Left cardiac atrium (tissue), 4 donors: ENCODE results near the gene KRTCAP2. TPM values are rescaled to one million over a fixed set of nuclear protein-coding genes. Genes with fewer than 3 reads are reported as not detected.
"Not testable (repeated sequence)": the region's sequence is repeated elsewhere in the genome, so short reads cannot be mapped to it uniquely, and the experiment has no call there.

Source experiments
- ATAC-seq, 2 donors: fragments of 200-7000 bp; cut with Tn5 transposase; one replicate each; pipeline ENCODE4 v1.9.1; 2020; ENCODE audit warnings: mild to moderate bottlenecking in 2 of 2, moderate library complexity in 2 of 2
- DNase-seq: peaks from one replicate; pipeline ENCODE4 v3.0.0-alpha.2; 2020
- intact Hi-C, 2 donors: fragments of 100-400 bp; cut with DNase I; formaldehyde crosslinking; loops; one replicate each; pipeline versions ENCODE4 v1.14.1 to v1.15.1; 2022 to 2023
- total RNA-seq, 2 donors: library from RNA; stranded (reverse); fragmentation: NEBNext Ultra II Directional; extraction: Animal tissue kit (Norgen Biotek cat#: 25700); gene quantifications; one replicate each; pipeline ENCODE4 v1.2.1, GENCODE V29; 2021
- donor health status: DM: no; HTN: yes; CAD: no.
- donor health status: DM: no; HTN: yes; CAD: no; lungs with severe emphysema.
- donor health status: DM: yes; HTN: yes; CAD: no.
- donor health status: Dilated cardiomyopathy.

Gene KRTCAP2
- total RNA-seq, 2 donors from 2014 or later, result 143 to 156 TPM

- intact Hi-C loops, result no loop called here
- DNase-seq (peak; percentile 55), ATAC-seq (no peak)
Measured at GRCh38 chr1:155174324-155175280, 1.5 kb upstream of the KRTCAP2 start.

DNA sequence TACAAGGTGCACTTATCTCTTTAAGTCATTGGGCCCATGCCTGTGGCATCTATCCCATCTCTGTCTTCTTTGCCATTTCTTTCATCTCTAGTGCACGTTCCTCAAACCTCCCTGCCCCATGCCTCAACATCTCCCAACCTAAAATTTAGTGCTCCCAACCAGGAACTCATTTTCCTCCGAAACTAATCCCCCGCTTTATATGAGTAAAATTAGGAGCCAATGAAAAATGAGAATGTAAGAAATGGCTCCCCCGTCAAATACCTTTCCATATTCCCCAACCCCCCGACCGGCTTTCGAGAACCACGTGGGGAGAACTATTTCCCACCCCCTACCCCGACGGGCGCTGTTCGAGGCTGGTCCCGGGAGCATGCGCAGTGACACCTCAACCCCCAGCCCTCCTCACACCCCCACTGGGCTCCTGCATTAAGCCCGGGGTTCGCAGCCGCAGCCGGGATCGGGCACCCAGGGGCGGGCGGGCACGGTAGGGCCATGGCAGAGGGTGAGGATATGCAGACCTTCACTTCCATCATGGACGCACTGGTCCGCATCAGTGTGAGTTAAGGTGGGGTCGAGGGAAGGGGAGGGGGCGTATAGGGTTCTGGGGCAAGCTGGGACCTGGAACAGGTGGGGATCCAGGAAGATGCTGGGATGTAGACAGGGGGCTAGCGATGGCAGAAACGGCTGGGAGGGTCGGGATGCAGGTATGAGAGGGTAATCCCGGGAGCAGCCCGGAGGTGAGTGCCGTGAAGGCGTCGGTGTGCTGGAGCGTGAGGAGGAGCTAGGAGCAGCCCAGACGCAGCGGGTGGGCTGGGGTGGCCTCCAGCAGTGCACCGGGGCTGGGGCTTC lies 597 bp upstream of the KRTCAP2 start, which contains the start of gene TRIM46:
TRIM46 (plus strand) TSS at position 372 of the 846 bp plus-strand sequence; CDS start at position 490, 118 bp downstream.
- peak in 1 of 2 donors; percentile 5 for ATAC-seq
- no peak for DNase-seq
- intact Hi-C loops, result no loop called here

- intact Hi-C loops, result no loop called here
- ATAC-seq (peak in 1 of 2 donors; percentile 30), DNase-seq (no peak)
Measured at GRCh38 chr1:155171836-155172731, 1.0 kb downstream of the KRTCAP2 start.

- DNase-seq, result no peak
- ATAC-seq, result no peak
- intact Hi-C loops, result no loop called here
Measured at GRCh38 chr1:155170806-155171205, 2.3 kb downstream of the KRTCAP2 start.

DNA sequence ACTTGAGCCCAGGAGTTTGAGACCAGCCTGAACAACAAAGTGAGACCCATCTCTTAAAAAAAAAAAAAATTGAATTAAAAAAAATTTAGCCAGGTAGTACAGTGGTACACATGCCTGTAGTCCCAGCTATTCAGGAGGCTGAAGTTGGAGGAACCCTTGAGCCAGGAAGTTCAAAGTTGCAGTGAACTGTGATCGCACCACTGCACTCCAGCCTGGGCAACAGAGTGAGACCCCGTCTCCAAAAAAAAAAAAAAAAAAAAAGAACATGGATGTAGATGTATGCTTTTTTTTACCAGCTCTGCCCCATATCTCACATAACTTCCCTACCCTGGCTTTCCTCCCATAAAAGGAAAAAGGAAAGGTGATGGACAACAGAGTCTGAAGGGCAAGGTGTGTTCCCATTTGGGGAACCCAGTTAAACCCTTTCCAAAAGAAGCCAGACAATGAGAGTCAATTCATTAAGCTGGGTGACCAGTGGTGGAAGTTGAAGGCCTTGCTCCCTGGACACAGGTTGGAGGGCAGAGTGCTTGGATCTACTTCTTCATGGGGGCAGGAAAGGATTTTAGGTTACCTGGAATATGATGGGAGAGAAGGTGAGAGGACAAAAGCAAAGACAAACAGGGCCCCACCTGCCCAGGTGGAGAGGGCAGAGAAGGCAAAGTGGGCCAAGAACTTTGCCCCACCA lies 2.9 kb downstream of the KRTCAP2 start:
- ATAC-seq, result no peak
- DNase-seq, result no peak
- intact Hi-C loops, result no loop called here

GRCh38 chr1:155169541-155169940 lies 3.6 kb downstream of the KRTCAP2 start:
- intact Hi-C loops, result no loop called here
- ATAC-seq, result no peak

DNA sequence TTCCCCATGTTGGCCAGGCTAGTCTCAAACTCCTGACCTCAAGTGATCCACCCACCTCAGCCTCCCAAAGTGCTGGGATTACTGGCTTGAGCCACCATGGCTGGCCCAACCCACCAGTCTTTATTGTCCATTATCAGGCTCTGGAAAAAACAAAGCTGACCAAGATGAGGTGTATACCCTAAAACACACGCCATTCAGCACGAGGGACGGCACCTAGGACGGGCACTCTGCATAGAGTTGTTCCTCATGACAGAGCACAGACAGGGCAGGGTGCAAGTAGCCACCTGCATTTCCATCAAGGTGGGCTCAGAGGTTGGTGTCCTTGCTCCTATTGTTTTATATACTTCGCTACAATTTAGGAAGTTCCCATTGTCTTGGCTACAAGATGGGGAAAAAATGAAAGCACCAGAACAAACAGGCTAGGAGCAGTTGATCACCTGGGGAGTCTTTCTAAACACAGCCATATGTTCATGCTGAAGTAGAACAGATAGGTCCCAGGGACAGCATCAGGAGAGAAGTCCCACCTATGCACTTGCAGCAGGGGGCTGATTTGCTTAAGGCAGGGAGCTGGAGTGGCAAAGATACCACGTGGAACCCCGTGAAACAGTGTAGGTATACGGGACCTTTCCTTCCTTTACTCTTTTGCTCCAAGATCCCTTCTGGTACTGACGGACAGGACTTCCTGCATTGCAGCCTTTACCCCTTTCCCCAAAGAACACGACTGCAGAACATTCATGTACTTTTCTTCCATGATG lies 4.5 kb downstream of the KRTCAP2 start:
- intact Hi-C loops, result no loop called here
- no peak for ATAC-seq
- DNase-seq, result no peak

More at GRCh38 chr1:155169541-155169940, 3.6 kb downstream of the KRTCAP2 start:
- no peak for DNase-seq

DNA sequence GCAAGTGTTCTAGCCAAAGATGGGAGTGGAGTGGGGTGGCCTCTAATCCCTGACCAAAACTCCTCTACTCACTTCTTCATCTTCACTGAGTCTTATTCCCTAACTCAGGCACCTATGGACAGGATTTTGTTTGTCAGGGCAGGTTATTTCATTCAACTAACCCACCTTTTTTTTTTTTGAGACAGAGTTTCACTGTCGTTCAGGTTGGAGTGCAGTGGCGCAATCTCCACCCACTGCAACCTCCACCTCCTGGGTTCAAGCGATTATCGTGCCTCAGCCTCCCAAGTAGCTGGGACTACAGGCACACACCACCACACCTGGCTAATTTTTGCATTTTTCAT lies 5.0 kb downstream of the KRTCAP2 start:
- DNase-seq, ATAC-seq, intact Hi-C loops: not testable (repeated sequence)

GRCh38 chr1:155167166-155168104 lies 5.7 kb downstream of the KRTCAP2 start:
- DNase-seq (peak; percentile 93), ATAC-seq (peak; percentile 75 to 83)
- intact Hi-C loops, result loop anchor here (1.0 to 2.0 kb wide), 2 partner anchors 75 to 76 kb away; no protein-coding TSS in a partner anchor

DNA sequence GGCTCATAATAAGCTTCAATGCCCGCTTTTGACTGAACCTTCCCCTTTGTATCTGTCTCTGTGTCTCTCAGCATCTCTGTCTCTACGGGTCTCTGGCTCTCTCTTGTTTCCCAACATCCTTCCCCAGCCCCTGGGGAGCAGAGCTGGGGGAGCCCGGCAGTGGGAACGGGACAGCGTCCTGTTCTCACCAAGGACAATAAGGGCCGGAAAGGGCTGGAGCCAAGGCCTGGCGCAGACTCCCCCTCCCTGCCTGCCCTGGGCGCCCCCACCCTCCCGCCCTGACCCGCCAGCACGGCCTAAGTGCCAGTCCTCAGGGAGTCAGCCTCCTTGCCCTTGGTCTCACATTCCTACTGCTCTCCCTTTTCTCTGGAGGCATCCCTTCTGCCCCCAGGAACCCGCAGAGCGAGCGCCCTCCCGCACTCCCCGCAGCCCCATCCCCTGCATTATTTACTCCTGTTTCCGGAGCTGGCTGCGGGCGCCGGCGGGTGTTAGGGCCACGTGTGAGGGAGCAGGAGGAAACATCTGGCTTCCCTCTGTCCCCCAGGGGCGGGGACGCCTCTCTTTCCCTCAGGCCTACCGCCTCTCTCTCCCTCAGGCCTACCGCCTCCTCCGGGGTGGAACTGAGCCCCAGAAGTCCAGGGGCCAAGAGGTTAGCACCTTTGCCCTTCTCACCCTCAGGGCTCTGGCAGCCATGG lies 6.5 kb downstream of the KRTCAP2 start:
- intact Hi-C loops, result loop anchor here (1.0 to 2.0 kb wide), 2 partner anchors 74 to 75 kb away; no protein-coding TSS in a partner anchor
- peak; percentile 84 for DNase-seq

GRCh38 chr1:155166051-155166470 lies 7.0 kb downstream of the KRTCAP2 start:
- no peak for DNase-seq
- intact Hi-C loops, result loop anchor here in 1 of 2 donors (2.0 kb wide), 1 partner anchor 73 kb away; no protein-coding TSS in a partner anchor
- ATAC-seq, result no peak

More for the DNA sequence above, 6.5 kb downstream of the KRTCAP2 start:
- peak; percentile 64 to 71 for ATAC-seq

DNA sequence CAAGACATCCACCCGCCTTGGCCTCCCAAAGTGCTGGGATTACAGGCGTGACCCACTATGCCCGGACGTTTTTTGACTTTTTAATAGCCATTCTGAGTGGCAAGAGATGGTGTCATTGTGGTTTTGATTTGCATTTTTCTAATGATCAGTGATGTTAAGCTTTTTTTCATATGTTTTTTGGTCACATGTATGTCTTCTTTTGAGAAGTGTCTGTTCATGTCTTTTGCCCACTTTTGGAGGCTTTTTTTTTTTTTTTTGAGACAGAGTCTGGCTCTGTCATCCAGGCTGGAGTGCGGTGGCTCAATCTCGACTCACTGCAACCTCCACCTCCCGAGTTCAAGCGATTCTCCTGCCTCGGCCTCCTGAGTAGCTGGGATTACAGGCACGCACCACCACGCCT lies 8.5 kb downstream of the KRTCAP2 start:
- intact Hi-C loops, DNase-seq, ATAC-seq: not testable (repeated sequence)

DNA sequence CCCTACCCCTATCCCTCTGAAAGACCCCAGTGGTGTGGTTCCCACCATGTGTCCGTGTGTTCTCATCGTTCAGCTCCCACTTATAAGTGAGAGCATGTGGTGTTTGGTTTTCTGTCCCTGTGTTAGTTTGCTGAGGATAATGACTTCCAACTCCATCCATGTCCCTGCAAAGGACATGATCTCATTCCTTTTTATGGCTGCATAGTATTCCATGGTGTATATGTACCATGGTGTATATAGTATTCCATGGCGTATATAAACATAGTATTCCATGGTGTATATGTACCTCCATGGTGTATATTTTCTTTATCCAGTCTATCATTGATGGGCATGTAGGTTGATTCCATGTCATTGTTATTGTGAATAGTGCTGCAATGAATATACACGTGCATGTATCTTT lies 9.3 kb downstream of the KRTCAP2 start:
- DNase-seq, intact Hi-C loops, ATAC-seq: not testable (repeated sequence)

DNA sequence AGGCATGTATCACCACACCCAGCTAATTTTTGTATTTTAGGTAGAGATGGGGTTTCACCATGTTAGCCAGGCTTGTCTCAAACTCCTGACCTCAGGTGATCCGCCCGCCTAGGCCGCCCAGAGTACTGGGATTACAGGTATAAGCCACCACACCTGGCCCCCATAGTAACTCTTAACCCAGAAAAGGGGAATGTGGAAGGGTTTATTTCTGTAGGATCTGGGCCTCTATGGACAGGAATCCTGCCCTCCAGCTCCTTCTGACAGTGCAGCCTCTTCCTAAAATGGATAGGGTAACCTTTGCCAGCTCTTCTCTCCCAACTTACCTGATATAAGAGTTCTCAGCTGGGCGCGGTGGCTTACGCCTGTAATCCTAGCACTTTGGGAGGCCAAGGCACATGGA lies 10.5 kb downstream of the KRTCAP2 start:
- ATAC-seq, intact Hi-C loops, DNase-seq: not testable (repeated sequence)

- no peak for ATAC-seq
- DNase-seq, result no peak
- intact Hi-C loops, result no loop called here
Measured at GRCh38 chr1:155160128-155160527, 13.0 kb downstream of the KRTCAP2 start.
